Measurements from ENCODE around the gene F2RL3.

The F2RL3 gene

DNA sequence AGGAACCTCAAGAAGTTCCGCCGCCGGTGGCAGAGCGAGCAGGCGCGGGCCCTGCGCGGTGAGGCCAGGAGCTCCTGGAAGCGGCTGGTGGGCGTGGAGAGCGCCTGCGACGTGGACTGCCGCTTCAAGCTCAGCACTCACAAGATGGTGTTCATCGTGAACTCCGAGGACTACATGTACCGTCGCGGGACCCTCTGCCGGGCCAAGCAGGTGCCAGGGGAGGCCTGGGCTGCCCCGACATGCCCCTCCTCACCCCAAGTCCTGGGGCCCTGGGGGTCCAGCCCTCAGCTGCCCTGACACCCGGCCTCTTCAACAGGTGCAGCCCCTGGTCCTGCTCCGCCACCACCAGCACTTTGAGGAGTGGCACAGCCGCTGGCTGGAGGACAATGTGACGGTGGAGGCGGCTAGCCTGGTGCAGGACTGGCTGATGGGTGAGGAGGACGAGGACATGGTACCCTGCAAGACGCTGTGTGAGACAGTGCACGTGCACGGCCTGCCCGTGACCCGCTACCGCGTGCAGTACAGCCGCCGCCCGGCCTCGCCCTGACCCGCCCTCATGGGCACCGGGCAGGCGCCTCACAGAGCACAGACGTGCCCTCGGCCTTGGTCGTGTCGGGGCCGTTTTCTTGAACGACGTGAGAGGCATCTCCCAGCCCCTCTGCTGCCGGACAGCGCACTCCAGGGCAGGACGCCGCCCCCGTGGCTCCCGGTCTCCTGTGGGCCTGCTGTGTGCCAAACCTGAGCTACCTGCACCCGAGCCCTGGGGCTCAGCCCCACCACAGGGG, 10.4 kb upstream of the F2RL3 start:
- no peak overlapping the region for H3K4me3 ChIP-seq (ENCODE audit: low read depth, low read length)
- TF ChIP-seq, protein P1, sequence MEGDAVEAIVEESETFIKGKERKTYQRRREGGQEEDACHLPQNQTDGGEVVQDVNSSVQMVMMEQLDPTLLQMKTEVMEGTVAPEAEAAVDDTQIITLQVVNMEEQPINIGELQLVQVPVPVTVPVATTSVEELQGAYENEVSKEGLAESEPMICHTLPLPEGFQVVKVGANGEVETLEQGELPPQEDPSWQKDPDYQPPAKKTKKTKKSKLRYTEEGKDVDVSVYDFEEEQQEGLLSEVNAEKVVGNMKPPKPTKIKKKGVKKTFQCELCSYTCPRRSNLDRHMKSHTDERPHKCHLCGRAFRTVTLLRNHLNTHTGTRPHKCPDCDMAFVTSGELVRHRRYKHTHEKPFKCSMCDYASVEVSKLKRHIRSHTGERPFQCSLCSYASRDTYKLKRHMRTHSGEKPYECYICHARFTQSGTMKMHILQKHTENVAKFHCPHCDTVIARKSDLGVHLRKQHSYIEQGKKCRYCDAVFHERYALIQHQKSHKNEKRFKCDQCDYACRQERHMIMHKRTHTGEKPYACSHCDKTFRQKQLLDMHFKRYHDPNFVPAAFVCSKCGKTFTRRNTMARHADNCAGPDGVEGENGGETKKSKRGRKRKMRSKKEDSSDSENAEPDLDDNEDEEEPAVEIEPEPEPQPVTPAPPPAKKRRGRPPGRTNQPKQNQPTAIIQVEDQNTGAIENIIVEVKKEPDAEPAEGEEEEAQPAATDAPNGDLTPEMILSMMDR (IDR thresholded peaks at IDR 0.05; ENCODE audit: low read depth, low read length, missing control alignments): no peak
- no peak for DNase-seq (ENCODE audit: low read depth)
- in situ Hi-C loops (cut with HindIII; ENCODE audit: low sequenced_read_pairs): no loop called here

DNA sequence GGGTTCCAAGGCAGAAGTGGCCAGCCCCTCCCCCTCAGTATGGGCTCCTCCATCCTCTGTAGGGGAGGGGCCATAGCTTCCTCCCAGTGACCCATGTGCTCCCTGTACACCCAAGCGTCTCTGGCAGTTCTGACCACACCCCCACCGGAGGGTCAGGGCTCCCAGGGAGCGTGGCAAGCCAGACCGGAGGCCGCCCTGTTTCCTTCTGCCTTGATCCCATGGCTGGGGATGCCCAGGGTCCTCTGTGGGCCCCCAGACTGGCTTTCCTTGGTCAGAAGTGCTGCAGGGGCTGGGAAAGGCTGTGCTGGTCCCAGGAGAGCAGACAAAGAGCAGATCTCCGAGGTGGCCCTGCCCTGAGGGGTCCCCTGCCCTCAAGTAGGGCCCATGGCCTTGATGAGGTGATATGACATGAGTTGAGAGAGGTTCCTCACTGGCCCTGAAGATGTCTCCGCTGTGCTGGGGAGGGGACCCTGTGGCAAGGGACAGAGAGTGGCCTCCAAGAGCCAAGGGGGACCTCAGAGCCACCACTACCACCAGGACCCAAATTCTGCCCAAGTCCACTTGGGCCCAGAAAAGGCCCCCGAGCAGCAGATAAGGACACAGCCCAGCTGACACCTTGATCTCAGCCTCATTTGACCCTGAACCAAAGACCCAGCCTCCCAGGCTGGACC, 7.8 kb upstream of the F2RL3 start:
- no peak overlapping the region for H3K4me3 ChIP-seq (ENCODE audit: low read depth, low read length)
- TF ChIP-seq, protein P1 (IDR thresholded peaks at IDR 0.05; ENCODE audit: low read depth, low read length, missing control alignments): no peak
- in situ Hi-C loops (cut with HindIII; ENCODE audit: low sequenced_read_pairs): loop anchor here (10.0 kb wide), 1 partner anchor 154 kb away; no protein-coding TSS in a partner anchor
- DNase-seq (ENCODE audit: low read depth): no peak

DNA sequence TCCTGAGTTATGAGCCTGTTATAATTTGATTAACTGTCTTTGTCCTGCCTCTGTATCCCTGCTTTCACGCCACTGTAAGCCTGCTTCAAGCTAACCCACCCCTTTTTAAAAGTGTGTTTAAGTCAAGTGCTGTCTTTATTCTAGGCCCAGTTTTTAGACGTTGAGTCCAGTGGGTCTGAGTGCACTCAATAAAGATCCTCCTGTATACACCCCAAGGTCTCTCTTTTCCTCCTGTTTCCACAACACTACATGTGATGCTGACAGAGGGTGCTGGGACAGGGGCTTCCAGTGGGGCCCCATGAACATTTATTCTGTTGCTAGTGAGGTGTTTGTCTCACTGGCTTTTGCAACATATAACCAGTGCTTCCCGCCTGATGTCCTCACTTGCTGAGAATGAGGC, 6.7 kb upstream of the F2RL3 start:
- TF ChIP-seq, protein P1 (IDR thresholded peaks at IDR 0.05; ENCODE audit: low read depth, low read length, missing control alignments): no peak
- H3K4me3 ChIP-seq (ENCODE audit: low read depth, low read length): no peak overlapping the region
- no peak for DNase-seq (ENCODE audit: low read depth)
- in situ Hi-C loops (cut with HindIII; ENCODE audit: low sequenced_read_pairs): loop anchor here (10.0 kb wide), 1 partner anchor 153 kb away; no protein-coding TSS in a partner anchor

DNA sequence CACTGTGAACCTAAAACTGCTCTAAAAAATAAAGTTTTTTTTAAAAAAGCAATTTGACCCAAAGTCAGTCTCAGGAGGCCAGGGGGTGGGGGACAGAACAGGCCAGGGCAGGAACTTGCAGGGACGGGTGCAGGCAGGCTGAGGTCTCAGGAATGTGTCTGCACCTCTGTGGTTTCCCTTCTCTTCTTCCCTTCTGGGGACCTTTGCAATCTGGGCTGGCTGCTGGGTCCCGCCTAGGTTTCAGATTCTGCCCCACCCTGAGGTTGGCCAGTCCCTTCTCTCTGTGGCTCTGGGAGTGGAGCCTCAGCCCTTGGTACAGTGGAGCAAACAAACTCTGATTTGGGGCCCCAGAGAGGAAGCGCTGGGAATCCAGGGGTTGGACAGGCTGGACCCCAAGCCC, 5.3 kb upstream of the F2RL3 start:
- no peak overlapping the region for H3K4me3 ChIP-seq (ENCODE audit: low read depth, low read length)
- no peak for DNase-seq (ENCODE audit: low read depth)
- TF ChIP-seq, protein P1 (IDR thresholded peaks at IDR 0.05; ENCODE audit: low read depth, low read length, missing control alignments): no peak
- in situ Hi-C loops (cut with HindIII; ENCODE audit: low sequenced_read_pairs): loop anchor here (10.0 kb wide), 1 partner anchor 151 kb away; no protein-coding TSS in a partner anchor

DNA sequence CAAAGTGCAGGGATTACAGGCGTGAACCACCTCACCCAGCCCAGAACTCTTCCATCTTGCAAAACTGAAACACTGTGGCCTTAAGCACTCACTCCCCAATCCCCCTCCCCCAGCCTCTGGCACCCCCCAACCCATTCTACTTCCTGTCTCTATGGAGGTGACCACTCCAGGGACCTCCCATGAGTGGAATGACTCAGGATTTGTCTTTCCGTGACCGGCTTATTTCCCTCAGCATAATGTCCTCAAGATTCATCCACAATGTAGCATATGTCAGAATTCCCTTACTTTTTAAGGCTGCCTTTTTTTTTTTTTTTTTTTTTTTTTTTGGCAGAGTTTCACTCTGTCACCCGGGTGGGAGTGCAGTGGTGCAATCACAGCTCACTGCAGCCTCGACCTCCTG, 3.6 kb upstream of the F2RL3 start:
- TF ChIP-seq, protein P1 (IDR thresholded peaks at IDR 0.05; ENCODE audit: low read depth, low read length, missing control alignments): no peak
- no peak overlapping the region for H3K4me3 ChIP-seq (ENCODE audit: low read depth, low read length)
- DNase-seq (ENCODE audit: low read depth): no peak
- in situ Hi-C loops (cut with HindIII; ENCODE audit: low sequenced_read_pairs): loop anchor here (10.0 kb wide), 1 partner anchor 150 kb away; no protein-coding TSS in a partner anchor

DNA sequence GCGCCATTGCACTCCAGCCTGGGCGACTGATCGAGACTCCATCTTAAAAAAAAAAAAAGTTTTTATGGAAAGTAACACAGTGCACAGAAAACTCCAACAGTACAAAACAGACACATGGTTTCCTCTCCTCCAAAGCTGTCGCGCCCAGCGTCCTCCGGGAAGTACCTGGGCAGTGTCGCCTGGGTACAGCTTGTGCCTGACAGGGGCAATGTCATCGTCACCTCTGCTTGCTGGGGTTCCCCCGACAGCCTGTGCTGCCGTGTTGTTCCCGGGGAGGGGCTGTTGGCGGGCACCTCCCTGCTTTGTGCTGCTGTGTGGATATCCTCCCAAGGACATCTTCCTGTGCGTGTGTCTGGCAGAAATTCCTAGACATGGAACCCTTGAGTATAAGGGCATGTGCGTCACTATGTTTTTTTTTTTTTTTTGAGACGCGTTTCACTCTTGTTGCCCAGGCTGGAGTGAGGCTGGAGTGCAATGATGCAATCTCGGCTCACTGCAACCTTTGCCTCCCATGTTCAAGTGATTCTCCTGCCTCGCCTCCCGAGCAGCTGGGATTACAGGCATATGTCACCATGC, 2.4 kb upstream of the F2RL3 start:
- no peak for DNase-seq (ENCODE audit: low read depth)
- TF ChIP-seq, protein P1 (IDR thresholded peaks at IDR 0.05; ENCODE audit: low read depth, low read length, missing control alignments): no peak
- H3K4me3 ChIP-seq (ENCODE audit: low read depth, low read length): no peak overlapping the region
- in situ Hi-C loops (cut with HindIII; ENCODE audit: low sequenced_read_pairs): loop anchor here (10.0 kb wide), 1 partner anchor 148 kb away; no protein-coding TSS in a partner anchor
